Heart left ventricle (tissue), 16 donors: ENCODE results near the gene KCNMA1. TPM values are rescaled to one million over a fixed set of nuclear protein-coding genes. Genes with fewer than 3 reads are reported as not detected.

ENCODE experiments used
- ATAC-seq, 4 donors: fragments of 200-7000 bp; cut with Tn5 transposase; one replicate each; pipeline ENCODE4 v1.9.1; 2020 to 2022; ENCODE audit warnings: moderate library complexity in 4 of 4, mild to moderate bottlenecking in 3 of 4, moderate number of reproducible peaks in 1 of 4
- DNase-seq, 5 donors: peaks; one replicate each; pipeline ENCODE4 v3.0.0-alpha.2; 2020
- H3K27ac ChIP-seq, 12 donors: fragments of 200-600 bp; sonication (generic) in 4 of 12; one replicate each; pipeline versions ENCODE4 v1.5.0 to v1.8.0; 2016 to 2022; ENCODE audit warnings: mild to moderate bottlenecking in 2 of 12
- H3K27me3 ChIP-seq, 9 donors: fragments of 200-600 bp; sonication (generic) in 2 of 9; one replicate each; pipeline versions ENCODE4 v1.5.1 to v1.8.0; 2016 to 2022; ENCODE audit warnings: mild to moderate bottlenecking in 3 of 9
- H3K36me3 ChIP-seq, 9 donors: fragments of 200-600 bp; sonication (generic) in 2 of 9; one replicate each; pipeline versions ENCODE4 v1.5.0 to v1.8.0; 2018 to 2022; ENCODE audit warnings: mild to moderate bottlenecking in 2 of 9
- H3K4me1 ChIP-seq, 12 donors: fragments of 200-600 bp; sonication (generic) in 4 of 12; one replicate each; pipeline versions ENCODE4 v1.5.0 to v1.8.0; 2016 to 2022; ENCODE audit warnings: mild to moderate bottlenecking in 3 of 12
- H3K4me3 ChIP-seq, 12 donors: fragments of 200-600 bp; sonication (generic) in 4 of 12; one replicate each; pipeline versions ENCODE4 v1.5.0 to v1.8.0; 2017 to 2022; ENCODE audit warnings: mild to moderate bottlenecking in 9 of 12, moderate library complexity in 4 of 12
- H3K9me3 ChIP-seq, 12 donors: fragments of 200-600 bp; sonication (generic) in 4 of 12; one replicate each; pipeline versions ENCODE4 v1.5.0 to v1.8.0; 2016 to 2022; ENCODE audit warnings: mild to moderate bottlenecking in 1 of 12
- POLR2A ChIP-seq, 2 donors: fragments of 450-650 bp; IDR thresholded peaks; one replicate each; pipeline ENCODE4 v1.6.1; 2017; ENCODE audit warnings: antibody characterized with exemption in 2 of 2, mild to moderate bottlenecking in 2 of 2, moderate library complexity in 2 of 2
- WGBS, 4 donors: extraction: QIAGEN DNeasy Blood & Tissue Kit in 2 of 4; methylation state at CpG; one replicate each; pipeline versions ENCODE4 v1.1.5 to v1.1.7; 2013 to 2018; 5-methylcytosine and 5-hydroxymethylcytosine counted together
- intact Hi-C, 10 donors: fragments of 100-400 bp; cut with DNase I; formaldehyde crosslinking; loops; one replicate each; pipeline versions ENCODE4 v1.11.1 to v1.14.2; 2022
- polyA plus RNA-seq, 2 donors: library from polyadenylated mRNA; stranded (reverse); fragments of 200-250 nt; gene quantifications; one replicate each; pipeline ENCODE4 v1.2.3, GENCODE V29; 2013
- total RNA-seq, 9 donors: library from RNA; depleted of rRNA in 2 of 9; stranded (reverse); fragments of >200 nt in 2 of 9; fragmentation: NEBNext Ultra II Directional in 3 of 9; extraction: Animal tissue kit (Norgen Biotek cat#: 25700) in 3 of 9; gene quantifications; one replicate each; pipeline versions ENCODE4 v1.1.0 to v1.2.4, GENCODE V29; 2016 to 2023
- TF ChIP-seq, protein P1 (sequence below), 12 donors: fragments of 200-600 bp; sonication (generic) in 4 of 12; IDR thresholded peaks; one replicate each; pipeline versions ENCODE4 v1.5.0 to v1.8.0; 2018 to 2022; ENCODE audit warnings: antibody characterized with exemption in 12 of 12, mild to moderate bottlenecking in 5 of 12
- donor health status: ischemic (EF 13 %, LVEDD 7.1; RV severe dilation, severe dysfunction).
- donor health status: healthy with polysubstance abuse.
- donor health status: DM: no; HTN: yes; CAD: no.
- donor health status: DM: no; HTN: no; CAD: no.
- donor health status: ischemic (EF 25% LVEDD 6.9; RV normal size, moderate dysfunction).
- donor health status: ischemic (EF 25% LVEDD 5.7; RV mildly dilated, moderate dysfunction).
- donor health status: healthy.
- donor health status: DM: yes; HTN: yes; CAD: no.
- donor health status: ischemic (EF 35%, LVEDD 5.7; RV mildly dilated, moderate dysfunction).
- donor health status: nonischemic (EF 11% LVEDD 7.7; RV severe dilation, severe dysfunction).
- donor health status: DM: yes; HTN: yes; CAD: no.
- donor health status: PGD.
- donor health status: ischemic (EF 29% LVEDD 5.4; RV normal size, mild dysfunction).
- donor health status: nonischemic (EF 23%, LVEDD 6.1; RV moderate dilation, normal function).

KCNMA1 gene
- total and polyA plus RNA-seq, 11 donors = 0.39 to 8.7 (median 1.7) TPM

DNA sequence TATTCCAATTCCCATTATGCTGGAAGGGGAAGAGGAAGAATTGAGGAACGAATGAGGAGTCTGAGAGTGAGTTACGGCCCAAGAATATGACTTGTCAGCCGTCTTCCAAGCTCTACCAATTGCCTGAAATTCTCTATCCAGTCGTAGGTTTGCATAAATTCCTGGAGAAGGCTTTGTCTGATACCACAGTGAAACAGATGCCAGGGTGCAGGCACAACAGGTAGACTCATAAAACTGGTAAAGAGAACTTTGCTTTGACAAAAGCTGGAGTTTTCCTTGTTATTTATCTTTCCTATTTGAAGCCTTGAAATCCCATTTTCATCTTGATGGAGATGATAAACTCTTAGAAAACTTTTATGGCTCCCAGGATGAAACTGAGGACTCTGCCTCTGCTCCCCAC lies 251.2 kb downstream of the KCNMA1 start:
- no peak overlapping the region for H3K4me3 ChIP-seq
- H3K27ac ChIP-seq = peak overlapping the region in 1 of 12 donors; percentile 61
- intact Hi-C loops = loop anchor here in 1 of 10 donors (10.0 kb wide), 1 partner anchor 212 kb away; no protein-coding TSS in a partner anchor
- WGBS, 4 donors = 70 to 85% (median 77%) methylated on average over 4 of the region's 4 CpGs
- H3K27me3 ChIP-seq = peaks cover 0 to 15% (median 0%) of the 10 kb centered on the region in 9 donors
- peaks cover 0 to 16% (median 8%) of the 10 kb centered on the region in 12 donors for H3K4me1 ChIP-seq
- no peaks in the 10 kb centered on the region for H3K36me3 ChIP-seq
- no peaks in the 10 kb centered on the region for H3K9me3 ChIP-seq
- ATAC-seq = no peak
- TF ChIP-seq, protein P1, sequence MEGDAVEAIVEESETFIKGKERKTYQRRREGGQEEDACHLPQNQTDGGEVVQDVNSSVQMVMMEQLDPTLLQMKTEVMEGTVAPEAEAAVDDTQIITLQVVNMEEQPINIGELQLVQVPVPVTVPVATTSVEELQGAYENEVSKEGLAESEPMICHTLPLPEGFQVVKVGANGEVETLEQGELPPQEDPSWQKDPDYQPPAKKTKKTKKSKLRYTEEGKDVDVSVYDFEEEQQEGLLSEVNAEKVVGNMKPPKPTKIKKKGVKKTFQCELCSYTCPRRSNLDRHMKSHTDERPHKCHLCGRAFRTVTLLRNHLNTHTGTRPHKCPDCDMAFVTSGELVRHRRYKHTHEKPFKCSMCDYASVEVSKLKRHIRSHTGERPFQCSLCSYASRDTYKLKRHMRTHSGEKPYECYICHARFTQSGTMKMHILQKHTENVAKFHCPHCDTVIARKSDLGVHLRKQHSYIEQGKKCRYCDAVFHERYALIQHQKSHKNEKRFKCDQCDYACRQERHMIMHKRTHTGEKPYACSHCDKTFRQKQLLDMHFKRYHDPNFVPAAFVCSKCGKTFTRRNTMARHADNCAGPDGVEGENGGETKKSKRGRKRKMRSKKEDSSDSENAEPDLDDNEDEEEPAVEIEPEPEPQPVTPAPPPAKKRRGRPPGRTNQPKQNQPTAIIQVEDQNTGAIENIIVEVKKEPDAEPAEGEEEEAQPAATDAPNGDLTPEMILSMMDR (IDR thresholded peaks at IDR 0.05) = no peak
- TF ChIP-seq POLR2A (IDR thresholded peaks at IDR 0.05) = no peak
- DNase-seq = no peak

DNA sequence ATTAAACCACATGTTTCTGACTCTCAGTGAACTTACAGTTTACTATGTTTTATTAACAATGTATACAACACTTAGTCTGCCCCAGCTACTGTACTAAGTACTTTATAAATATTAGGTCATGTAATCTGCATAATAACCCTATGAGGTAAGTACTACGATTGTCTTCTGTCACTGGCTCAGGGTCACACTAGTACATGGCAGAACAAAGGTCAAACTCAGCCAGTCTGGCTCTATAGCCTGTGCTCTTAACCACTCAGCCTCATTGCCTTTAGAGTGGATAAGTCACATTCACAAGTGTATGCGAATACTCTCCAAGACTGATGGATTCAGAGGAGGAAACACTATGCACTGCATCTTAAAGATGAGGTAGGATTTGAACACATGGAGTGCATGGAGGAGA lies 252.3 kb downstream of the KCNMA1 start:
- Histone ChIP-seq H3K36me3 (no peaks in the 10 kb centered on the region), H3K4me3 (no peak overlapping the region), H3K9me3 (no peaks in the 10 kb centered on the region), H3K4me1 (peaks cover 0 to 6% (median under 1%) of the 10 kb centered on the region in 12 donors), H3K27me3 (peaks cover 0 to 19% (median 1%) of the 10 kb centered on the region in 9 donors), H3K27ac (no peak overlapping the region)
- TF ChIP-seq, protein P1 (IDR thresholded peaks at IDR 0.05) = no peak
- TF ChIP-seq POLR2A (IDR thresholded peaks at IDR 0.05) = no peak
- intact Hi-C loops = loop anchor here in 1 of 10 donors (10.0 kb wide), 1 partner anchor 211 kb away; no protein-coding TSS in a partner anchor
- 84 to 91% (median 89%) methylated on average over 2 of the region's 2 CpGs for WGBS, 4 donors
- no peak for ATAC-seq
- no peak for DNase-seq

DNA sequence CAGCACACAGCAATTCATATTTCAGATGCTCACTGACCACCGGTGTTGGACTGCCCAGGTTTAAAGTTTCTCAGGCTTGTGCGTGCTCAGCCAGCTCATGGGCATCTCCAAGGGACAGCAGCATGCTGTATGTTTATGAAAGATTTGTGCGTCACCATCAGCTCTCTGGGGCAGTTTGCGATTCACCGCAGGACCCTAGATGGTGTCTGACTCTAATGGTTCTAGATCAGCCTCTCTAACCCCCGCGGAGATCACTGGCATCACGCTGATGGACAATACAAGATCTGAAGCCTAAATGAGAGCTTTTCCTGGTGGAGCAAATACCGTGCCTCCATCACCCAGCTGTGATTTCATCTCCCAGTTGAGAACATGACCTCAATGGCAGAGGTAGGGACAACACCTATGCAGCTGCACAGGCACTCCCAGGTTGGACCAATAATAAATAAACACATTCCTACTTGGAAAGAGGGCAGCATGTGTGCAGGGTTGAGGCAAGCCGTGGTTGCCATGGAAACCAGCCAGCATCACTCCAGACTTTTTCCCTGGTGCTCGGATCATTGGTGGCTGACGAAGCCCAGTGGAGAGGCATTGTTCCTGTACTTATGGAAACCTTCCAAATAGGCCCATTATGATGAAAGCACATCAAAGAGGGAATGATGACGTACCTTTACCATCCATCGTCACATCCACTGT lies 253.6 kb downstream of the KCNMA1 start:
- intact Hi-C loops = loop anchor here in 1 of 10 donors (10.0 kb wide), 1 partner anchor 209 kb away; no protein-coding TSS in a partner anchor
- Histone ChIP-seq H3K36me3 (no peaks in the 10 kb centered on the region), H3K27me3 (peaks cover 0 to 22% (median 3%) of the 10 kb centered on the region in 9 donors), H3K9me3 (no peaks in the 10 kb centered on the region), H3K4me3 (no peak overlapping the region), H3K4me1 (no peaks in the 10 kb centered on the region), H3K27ac (no peak overlapping the region)
- 73 to 82% (median 79%) methylated on average over 14 of the region's 14 CpGs for WGBS, 4 donors
- ATAC-seq (no peak), DNase-seq (no peak)
- no peak for TF ChIP-seq POLR2A (IDR thresholded peaks at IDR 0.05)
- TF ChIP-seq, protein P1 (IDR thresholded peaks at IDR 0.05) = no peak

DNA sequence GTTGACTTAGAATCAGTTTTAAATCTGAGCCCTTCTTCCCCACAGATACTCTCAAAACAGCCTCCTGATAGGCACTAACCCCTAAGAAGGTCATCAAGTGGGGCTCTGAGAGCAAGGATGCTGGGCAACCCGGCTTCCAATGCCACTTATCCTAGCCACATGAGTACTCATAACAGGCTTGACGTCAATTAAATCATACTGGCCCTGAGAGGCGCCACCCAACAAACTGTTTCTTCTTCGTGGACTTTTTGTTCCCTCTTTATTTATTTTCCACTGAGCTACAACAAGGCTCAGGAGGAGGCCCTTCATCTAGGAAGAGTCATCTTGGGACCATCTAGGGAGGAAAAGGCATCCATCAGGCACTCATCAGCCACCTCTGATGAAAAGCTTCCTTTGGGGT lies 255.9 kb downstream of the KCNMA1 start:
- H3K27me3 ChIP-seq = peaks cover 0 to 19% (median 5%) of the 10 kb centered on the region in 9 donors
- intact Hi-C loops = loop anchor here in 1 of 10 donors (10.0 kb wide), 1 partner anchor 207 kb away; no protein-coding TSS in a partner anchor
- WGBS, 4 donors = 80 to 84% (median 81%) methylated on average over 4 of the region's 4 CpGs

More for the DNA sequence above, 255.9 kb downstream of the KCNMA1 start:
- ATAC-seq (no peak), DNase-seq (no peak)
- Histone ChIP-seq H3K4me3 (no peak overlapping the region), H3K9me3 (no peaks in the 10 kb centered on the region), H3K36me3 (no peaks in the 10 kb centered on the region), H3K27ac (no peak overlapping the region), H3K4me1 (no peaks in the 10 kb centered on the region)
- TF ChIP-seq POLR2A (IDR thresholded peaks at IDR 0.05) = no peak
- TF ChIP-seq, protein P1 (IDR thresholded peaks at IDR 0.05) = no peak
